DND-41 (cell line): ENCODE data around the gene CEP68.

Experiments used
- CTCF ChIP-seq: IDR thresholded peaks from 2 replicates; pipeline ENCODE4 v1.5.1; 2012; ENCODE audit warnings: borderline replicate concordance, low read length, moderate library complexity, mild to moderate bottlenecking; ENCODE audit not compliant: poor library complexity, severe bottlenecking; ENCODE audit errors: extremely low read depth
- EZH2 ChIP-seq: IDR thresholded peaks from 3 replicates; pipeline ENCODE4 v1.6.1; 2012; ENCODE audit warnings: borderline replicate concordance, low read depth, mild to moderate bottlenecking, moderate library complexity, low read length, inconsistent platforms; ENCODE audit not compliant: severe bottlenecking

GRCh38 chr2:65072181-65072970 is 16.2 kb downstream of the CEP68 start:
- no peak for TF ChIP-seq CTCF
- TF ChIP-seq EZH2 = no peak
